ENCODE measurements around the gene NPAS3.

GRCh38 chr14:33014710-33015109, 76.0 kb downstream of the NPAS3 start:
- TF ChIP-seq CTCF (IDR thresholded peaks at IDR 0.05): no peak
- TF ChIP-seq POLR2A (IDR thresholded peaks at IDR 0.05): no peak
- TF ChIP-seq EP300 (IDR thresholded peaks at IDR 0.05): no peak

All from tibial nerve (tissue), 4 donors.